Transverse colon (tissue), 4 donors: ENCODE measurements around the gene IQSEC3.
"Not testable (repeated sequence)": the region's sequence is repeated elsewhere in the genome, so short reads cannot be mapped to it uniquely, and the experiment has no call there.

Source experiments
- CTCF ChIP-seq, 5 experiments: fragments of 200-600 bp in 3 of 5; fragments of 450-650 bp in 2 of 5; sonication (generic) in 3 of 5; IDR thresholded peaks; 1 replicate in 2 of 5; 2 replicates in 3 of 5; pipeline ENCODE4 v1.5.1; 2016 to 2017; ENCODE audit warnings: antibody characterized with exemption in 5 of 5, inconsistent platforms in 3 of 5, mild to moderate bottlenecking in 2 of 5, moderate library complexity in 1 of 5
- EP300 ChIP-seq: sonication (generic); formaldehyde crosslinking; IDR thresholded peaks from one replicate; pipeline ENCODE4 v1.6.1; 2017; ENCODE audit warnings: antibody characterized with exemption, low read depth
- POLR2A ChIP-seq: fragments of 450-650 bp; IDR thresholded peaks from one replicate; pipeline ENCODE4 v1.6.1; 2016; ENCODE audit warnings: antibody characterized with exemption, mild to moderate bottlenecking, moderate library complexity
- POLR2AphosphoS5 ChIP-seq, 3 donors: sonication (generic); formaldehyde crosslinking; IDR thresholded peaks; one replicate each; pipeline ENCODE4 v1.6.1; 2016; ENCODE audit warnings: antibody characterized with exemption in 3 of 3

GRCh38 chr12:77769-78383 is 11.3 kb downstream of the IQSEC3 start:
- not testable (repeated sequence) for TF ChIP-seq POLR2AphosphoS5 (IDR thresholded peaks at IDR 0.05); CTCF (IDR thresholded peaks at IDR 0.05); POLR2A; EP300
